ENCODE results near the gene USP5.
"Not testable (repeated sequence)": the region's sequence is repeated elsewhere in the genome, so short reads cannot be mapped to it uniquely, and the experiment has no call there.

Gene USP5

GRCh38 chr12:6890789-6891645 lies 39.1 kb downstream of the USP5 start:
- DNase-seq: peak; percentile 99

- DNase-seq: peak; percentile 47
These were observed 39.7 kb downstream of the USP5 start for GRCh38 chr12:6891646-6892001.

GRCh38 chr12:6892683-6893082 lies 40.7 kb downstream of the USP5 start:
- not testable (repeated sequence) for DNase-seq

GRCh38 chr12:6894321-6894720 lies 42.4 kb downstream of the USP5 start:
- no peak for DNase-seq

- no peak for DNase-seq
These were observed 45.0 kb downstream of the USP5 start for GRCh38 chr12:6896846-6897435.

- DNase-seq: no peak
These were observed 47.5 kb downstream of the USP5 start for GRCh38 chr12:6899427-6899826.

GRCh38 chr12:6899837-6900519 lies 48.0 kb downstream of the USP5 start:
- no peak for DNase-seq

GRCh38 chr12:6902448-6902847 lies 50.5 kb downstream of the USP5 start:
- no peak for DNase-seq

GRCh38 chr12:6903722-6904121 lies 51.8 kb downstream of the USP5 start:
- DNase-seq: no peak

GRCh38 chr12:6904280-6905276 lies 52.6 kb downstream of the USP5 start, which contains the start of gene LRRC23:
LRRC23 (plus strand) TSS chr12:6904822; CDS start chr12:6905634, 812 bp downstream.
- DNase-seq: peak; percentile 99

- DNase-seq: no peak
These were observed 53.6 kb downstream of the USP5 start for GRCh38 chr12:6905414-6906040.

- DNase-seq: not testable (repeated sequence)
These were observed 56.2 kb downstream of the USP5 start for GRCh38 chr12:6908141-6908540.

GRCh38 chr12:6909421-6910145 lies 57.6 kb downstream of the USP5 start:
- no peak for DNase-seq

GRCh38 chr12:6912164-6912935 lies 60.4 kb downstream of the USP5 start:
- DNase-seq: no peak

- DNase-seq: peak; percentile 85
These were observed 62.4 kb downstream of the USP5 start, which contains the start of gene ENO2 for GRCh38 chr12:6914246-6914946. ENO2 (plus strand) TSS chr12:6914580; CDS start chr12:6915833, 1,253 bp downstream.

- no peak for DNase-seq
These were observed 63.2 kb downstream of the USP5 start for GRCh38 chr12:6914947-6915788.

- no peak for DNase-seq
These were observed 63.9 kb downstream of the USP5 start for GRCh38 chr12:6915789-6916285.

Data from stimulated activated CD8-positive, alpha-beta memory T cell treated with anti-CD3 and anti-CD28 coated beads, Interleukin-4, amount 100 ng/mL, for 48 hours (primary cell).